NCI-H2196 (cell line): ENCODE data around the gene DDB1.

ENCODE experiments used
- DNase-seq: peaks from one replicate; lab custom pipeline; 2025; ENCODE audit not compliant: unreplicated experiment; lab: John Stamatoyannopoulos, UW

Gene DDB1

GRCh38 chr11:61356706-61357105 is 23.8 kb upstream of the DDB1 start:
- no peak for DNase-seq

DNA sequence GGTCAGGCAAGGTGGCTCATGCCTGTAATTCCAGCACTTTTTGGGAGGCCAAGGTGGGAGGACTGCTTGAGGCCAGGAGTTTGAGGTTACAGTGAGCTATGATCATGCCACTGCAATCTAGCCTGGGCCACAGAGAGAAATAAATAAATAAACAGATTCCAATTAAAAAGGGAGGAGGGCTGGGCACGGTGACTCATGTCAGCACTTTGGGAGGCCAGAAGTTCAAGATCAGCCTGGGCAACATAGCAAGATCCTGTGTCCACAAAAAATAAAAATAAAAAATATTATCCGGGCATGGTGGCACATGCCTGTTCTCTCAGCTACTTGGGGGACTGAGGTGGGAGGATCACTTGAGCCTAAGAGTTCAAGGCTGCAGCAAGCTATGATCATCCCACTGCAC is 21.3 kb upstream of the DDB1 start:
- DNase-seq: no peak

GRCh38 chr11:61353131-61354067 is 20.5 kb upstream of the DDB1 start:
- DNase-seq: no peak

- no peak for DNase-seq
These were observed 19.1 kb upstream of the DDB1 start for GRCh38 chr11:61352038-61352437.

DNA sequence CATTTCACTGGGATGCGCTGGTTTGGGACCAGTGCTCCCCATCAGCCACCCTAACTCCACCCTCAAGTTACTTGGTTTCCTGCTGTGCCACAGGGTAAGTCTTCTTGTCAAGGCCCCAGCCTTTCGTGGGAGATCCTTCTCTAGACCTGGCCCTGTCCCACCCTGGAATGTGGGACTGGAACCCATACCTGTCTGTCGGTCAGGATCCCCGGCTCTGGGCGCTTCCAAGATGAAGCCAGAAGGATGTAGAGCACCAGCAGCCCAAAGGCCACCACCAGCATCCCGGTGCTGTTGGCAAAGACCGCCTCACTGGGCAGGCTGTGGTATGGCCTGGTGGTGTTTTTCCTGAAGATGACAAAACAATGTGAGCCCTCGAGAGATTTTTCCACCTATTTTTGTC is 17.9 kb upstream of the DDB1 start:
- no peak for DNase-seq

DNA sequence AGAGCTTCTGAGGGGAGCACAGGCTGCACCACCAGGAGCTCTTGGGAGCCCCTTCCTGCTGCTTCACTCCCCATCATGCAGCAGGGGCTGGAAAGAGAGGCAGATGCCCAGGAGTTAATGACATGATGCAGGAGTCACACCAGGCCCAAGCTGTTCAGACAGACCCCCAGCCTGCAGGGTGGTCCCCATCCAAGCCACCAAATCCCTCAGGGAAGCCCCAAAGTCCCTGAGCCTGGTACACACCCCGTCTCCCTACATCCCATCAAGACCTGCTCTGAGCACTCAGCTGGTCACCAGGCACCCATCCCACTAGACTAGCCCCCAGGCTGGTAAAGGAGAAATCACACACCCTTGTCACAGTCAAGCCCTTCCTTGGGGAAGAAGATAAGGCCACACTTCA is 17.4 kb upstream of the DDB1 start:
- no peak for DNase-seq

- no peak for DNase-seq
These were observed 17.0 kb upstream of the DDB1 start for GRCh38 chr11:61349916-61350315.

- DNase-seq: peak; percentile 30
These were observed 16.4 kb upstream of the DDB1 start for GRCh38 chr11:61349189-61349751.

GRCh38 chr11:61347916-61348461 is 15.1 kb upstream of the DDB1 start:
- no peak for DNase-seq

- DNase-seq: no peak
These were observed 13.3 kb upstream of the DDB1 start for GRCh38 chr11:61345954-61346843.

DNA sequence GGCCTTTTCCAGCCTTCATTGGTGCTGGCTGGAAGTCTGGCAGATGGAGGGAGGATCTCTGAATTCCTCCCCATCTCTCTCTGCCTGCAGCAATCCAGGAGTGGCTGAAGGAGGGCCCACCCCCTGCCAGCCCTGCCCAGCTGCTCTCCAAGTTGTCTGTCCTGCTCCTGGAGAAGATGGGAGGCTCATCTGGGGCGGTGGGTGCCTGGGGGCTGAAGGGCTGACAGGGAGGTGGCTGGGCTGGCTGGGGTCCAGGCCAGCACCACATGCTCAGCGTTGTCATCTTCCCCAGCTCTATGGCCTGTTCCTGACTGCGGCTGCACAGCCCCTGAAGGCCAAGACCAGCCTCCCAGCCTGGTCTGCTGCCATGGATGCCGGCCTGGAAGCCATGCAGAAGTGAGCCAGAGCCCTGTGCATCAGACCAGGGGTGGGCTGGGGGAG is 12.3 kb upstream of the DDB1 start:
- DNase-seq: no peak

- no peak for DNase-seq
These were observed 11.2 kb upstream of the DDB1 start for GRCh38 chr11:61343792-61344745.

- DNase-seq: no peak
These were observed 9.4 kb upstream of the DDB1 start for GRCh38 chr11:61342207-61342803.

DNA sequence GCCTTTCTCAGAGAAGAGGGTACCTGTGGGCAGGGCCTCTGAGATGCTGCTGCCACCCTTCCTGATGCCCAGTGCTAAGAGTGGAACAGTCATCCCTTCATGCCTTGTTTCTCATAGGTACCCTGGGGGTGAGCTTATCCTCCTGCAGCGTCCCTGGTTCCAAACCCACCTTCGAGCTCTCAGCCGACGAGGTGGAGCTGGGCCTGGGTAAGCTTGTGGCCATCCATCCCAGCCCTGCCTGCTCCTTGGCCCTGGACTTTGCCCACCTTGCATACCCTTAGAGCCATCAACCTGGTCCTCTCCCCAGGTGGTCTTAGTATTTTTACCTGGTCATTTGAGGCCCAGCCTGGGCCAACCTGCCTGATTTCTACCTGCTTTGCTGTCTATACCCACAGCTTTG is 8.8 kb upstream of the DDB1 start:
- DNase-seq: no peak

- DNase-seq: no peak
These were observed 8.1 kb upstream of the DDB1 start for GRCh38 chr11:61340979-61341378.

- DNase-seq: no peak
These were observed 6.6 kb upstream of the DDB1 start for GRCh38 chr11:61339490-61339878.

- DNase-seq: no peak
These were observed 6.0 kb upstream of the DDB1 start for GRCh38 chr11:61338783-61339489.

GRCh38 chr11:61337706-61338470 is 5.0 kb upstream of the DDB1 start:
- no peak for DNase-seq
